Measurements from ENCODE around the gene SLC7A7.

DNA sequence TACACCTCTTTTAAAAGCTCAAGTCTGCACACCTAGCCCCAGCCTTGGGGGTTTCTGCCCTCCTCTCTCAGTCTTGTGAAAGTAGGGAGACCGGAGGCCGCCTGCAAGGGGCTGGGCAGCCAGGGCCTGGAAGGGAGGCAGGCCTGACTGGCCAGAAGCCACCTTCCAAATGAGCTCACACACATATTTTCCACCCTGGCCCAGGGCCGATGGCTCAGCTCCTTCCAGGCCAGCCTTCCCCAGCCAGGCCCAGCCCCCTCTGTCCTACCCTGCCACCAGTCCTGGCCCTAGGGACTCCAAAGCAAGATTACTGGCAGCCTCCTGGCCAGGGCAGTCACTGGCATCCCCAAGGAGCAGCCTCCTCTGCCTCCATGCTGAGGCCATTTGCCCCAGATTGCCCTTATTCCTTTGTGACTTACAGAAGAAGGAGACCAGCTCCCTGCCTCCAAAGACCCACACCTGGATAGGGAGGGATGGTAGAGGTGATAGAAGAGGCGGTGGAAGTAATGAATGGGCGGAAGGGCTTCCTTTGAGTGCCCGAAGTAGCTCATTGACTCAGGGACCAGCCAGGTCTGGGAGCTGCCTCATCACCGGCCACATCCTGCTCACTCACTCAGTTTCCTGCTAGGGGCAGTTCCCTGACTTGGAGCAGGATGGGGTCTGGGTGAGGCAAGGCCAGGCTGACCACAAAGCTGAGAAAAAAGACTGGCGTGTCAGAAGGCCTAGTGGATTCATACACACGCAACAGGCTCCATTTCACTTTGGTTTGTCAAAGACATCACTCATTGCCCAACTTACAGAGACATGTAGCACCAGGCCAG lies 35.9 kb upstream of the SLC7A7 start:
- TF ChIP-seq, protein P1, sequence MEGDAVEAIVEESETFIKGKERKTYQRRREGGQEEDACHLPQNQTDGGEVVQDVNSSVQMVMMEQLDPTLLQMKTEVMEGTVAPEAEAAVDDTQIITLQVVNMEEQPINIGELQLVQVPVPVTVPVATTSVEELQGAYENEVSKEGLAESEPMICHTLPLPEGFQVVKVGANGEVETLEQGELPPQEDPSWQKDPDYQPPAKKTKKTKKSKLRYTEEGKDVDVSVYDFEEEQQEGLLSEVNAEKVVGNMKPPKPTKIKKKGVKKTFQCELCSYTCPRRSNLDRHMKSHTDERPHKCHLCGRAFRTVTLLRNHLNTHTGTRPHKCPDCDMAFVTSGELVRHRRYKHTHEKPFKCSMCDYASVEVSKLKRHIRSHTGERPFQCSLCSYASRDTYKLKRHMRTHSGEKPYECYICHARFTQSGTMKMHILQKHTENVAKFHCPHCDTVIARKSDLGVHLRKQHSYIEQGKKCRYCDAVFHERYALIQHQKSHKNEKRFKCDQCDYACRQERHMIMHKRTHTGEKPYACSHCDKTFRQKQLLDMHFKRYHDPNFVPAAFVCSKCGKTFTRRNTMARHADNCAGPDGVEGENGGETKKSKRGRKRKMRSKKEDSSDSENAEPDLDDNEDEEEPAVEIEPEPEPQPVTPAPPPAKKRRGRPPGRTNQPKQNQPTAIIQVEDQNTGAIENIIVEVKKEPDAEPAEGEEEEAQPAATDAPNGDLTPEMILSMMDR (conservative IDR thresholded peaks at IDR 0.05; ENCODE audit: low read depth in 2 of 2), result no peak
- TF ChIP-seq POLR2AphosphoS5 (IDR thresholded peaks at IDR 0.05; ENCODE audit: low read depth) (no peak), EZH2 (IDR thresholded peaks at IDR 0.05; ENCODE audit: low read depth, unreplicated experiment) (no peak), EZH2phosphoT487 (IDR thresholded peaks at IDR 0.05; ENCODE audit: unreplicated experiment) (no peak)
- TF ChIP-seq, protein P2, sequence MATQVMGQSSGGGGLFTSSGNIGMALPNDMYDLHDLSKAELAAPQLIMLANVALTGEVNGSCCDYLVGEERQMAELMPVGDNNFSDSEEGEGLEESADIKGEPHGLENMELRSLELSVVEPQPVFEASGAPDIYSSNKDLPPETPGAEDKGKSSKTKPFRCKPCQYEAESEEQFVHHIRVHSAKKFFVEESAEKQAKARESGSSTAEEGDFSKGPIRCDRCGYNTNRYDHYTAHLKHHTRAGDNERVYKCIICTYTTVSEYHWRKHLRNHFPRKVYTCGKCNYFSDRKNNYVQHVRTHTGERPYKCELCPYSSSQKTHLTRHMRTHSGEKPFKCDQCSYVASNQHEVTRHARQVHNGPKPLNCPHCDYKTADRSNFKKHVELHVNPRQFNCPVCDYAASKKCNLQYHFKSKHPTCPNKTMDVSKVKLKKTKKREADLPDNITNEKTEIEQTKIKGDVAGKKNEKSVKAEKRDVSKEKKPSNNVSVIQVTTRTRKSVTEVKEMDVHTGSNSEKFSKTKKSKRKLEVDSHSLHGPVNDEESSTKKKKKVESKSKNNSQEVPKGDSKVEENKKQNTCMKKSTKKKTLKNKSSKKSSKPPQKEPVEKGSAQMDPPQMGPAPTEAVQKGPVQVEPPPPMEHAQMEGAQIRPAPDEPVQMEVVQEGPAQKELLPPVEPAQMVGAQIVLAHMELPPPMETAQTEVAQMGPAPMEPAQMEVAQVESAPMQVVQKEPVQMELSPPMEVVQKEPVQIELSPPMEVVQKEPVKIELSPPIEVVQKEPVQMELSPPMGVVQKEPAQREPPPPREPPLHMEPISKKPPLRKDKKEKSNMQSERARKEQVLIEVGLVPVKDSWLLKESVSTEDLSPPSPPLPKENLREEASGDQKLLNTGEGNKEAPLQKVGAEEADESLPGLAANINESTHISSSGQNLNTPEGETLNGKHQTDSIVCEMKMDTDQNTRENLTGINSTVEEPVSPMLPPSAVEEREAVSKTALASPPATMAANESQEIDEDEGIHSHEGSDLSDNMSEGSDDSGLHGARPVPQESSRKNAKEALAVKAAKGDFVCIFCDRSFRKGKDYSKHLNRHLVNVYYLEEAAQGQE (IDR thresholded peaks at IDR 0.05; ENCODE audit: unreplicated experiment), result no peak
- TF ChIP-seq, protein P3, sequence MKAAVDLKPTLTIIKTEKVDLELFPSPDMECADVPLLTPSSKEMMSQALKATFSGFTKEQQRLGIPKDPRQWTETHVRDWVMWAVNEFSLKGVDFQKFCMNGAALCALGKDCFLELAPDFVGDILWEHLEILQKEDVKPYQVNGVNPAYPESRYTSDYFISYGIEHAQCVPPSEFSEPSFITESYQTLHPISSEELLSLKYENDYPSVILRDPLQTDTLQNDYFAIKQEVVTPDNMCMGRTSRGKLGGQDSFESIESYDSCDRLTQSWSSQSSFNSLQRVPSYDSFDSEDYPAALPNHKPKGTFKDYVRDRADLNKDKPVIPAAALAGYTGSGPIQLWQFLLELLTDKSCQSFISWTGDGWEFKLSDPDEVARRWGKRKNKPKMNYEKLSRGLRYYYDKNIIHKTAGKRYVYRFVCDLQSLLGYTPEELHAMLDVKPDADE (IDR thresholded peaks at IDR 0.05), result no peak
